Naive thymus-derived CD8-positive, alpha-beta T cell (primary cell): ENCODE measurements around the gene CLEC18C. TPM values are rescaled to one million over a fixed set of nuclear protein-coding genes. Genes with fewer than 3 reads are reported as not detected.
A peak's percentile ranks its signal among the peaks of the same experiment; 100 is the strongest.
"Not testable (repeated sequence)": the region's sequence is repeated elsewhere in the genome, so short reads cannot be mapped to it uniquely, and the experiment has no call there.

Experiments
- ATAC-seq, 2 donors: fragments of 150-1000 bp; cut with Tn5 transposase in 1 of 2; sonication (Bioruptor Pico), chemical (Tn5 transposase) in 1 of 2; 1 replicate in 1 of 2; 2 replicates in 1 of 2; pipeline ENCODE4 v1.10.0; 2021; ENCODE audit warnings: mild to moderate bottlenecking in 2 of 2, moderate library complexity in 2 of 2
- POLR2A ChIA-PET: fragments of 350-600 bp; sonication (Branson Sonifier 250); formaldehyde crosslinking; loops from one replicate; lab custom pipeline; 2021; ENCODE audit warnings: antibody characterized with exemption; lab: Charles Lee
- DNase-seq, 10 donors: peaks; one replicate each; pipeline versions ENCODE4 v3.0.0 to v3.0.0-alpha.2; 2020 to 2022
- H3K27ac Mint-ChIP-seq, 10 donors: one replicate each; pipeline ENCODE4 v1.8.0; 2020 to 2022; ENCODE audit warnings: mild to moderate bottlenecking in 10 of 10, mixed read lengths in 10 of 10, moderate library complexity in 4 of 10, inconsistent platforms in 1 of 10
- H3K27me3 Mint-ChIP-seq, 5 donors: one replicate each; pipeline ENCODE4 v1.8.0; 2021 to 2022; ENCODE audit warnings: mixed read lengths in 5 of 5
- H3K36me3 Mint-ChIP-seq, 3 donors: one replicate each; pipeline ENCODE4 v1.8.0; 2020 to 2022; ENCODE audit warnings: mixed read lengths in 3 of 3, mild to moderate bottlenecking in 2 of 3, inconsistent platforms in 1 of 3
- H3K4me1 Mint-ChIP-seq, 4 donors: one replicate each; pipeline ENCODE4 v1.8.0; 2021 to 2022; ENCODE audit warnings: mixed read lengths in 4 of 4
- H3K4me3 Mint-ChIP-seq, 10 donors: one replicate each; pipeline ENCODE4 v1.8.0; 2020 to 2022; ENCODE audit warnings: mild to moderate bottlenecking in 10 of 10, mixed read lengths in 10 of 10, moderate library complexity in 6 of 10, inconsistent platforms in 1 of 10
- H3K9me3 Mint-ChIP-seq, 9 donors: one replicate each; pipeline ENCODE4 v1.8.0; 2020 to 2022; ENCODE audit warnings: mixed read lengths in 9 of 9, mild to moderate bottlenecking in 3 of 9, inconsistent platforms in 1 of 9, moderate library complexity in 1 of 9
- polyA plus RNA-seq, 3 donors: library from polyadenylated mRNA; unstranded; fragments of 300-500 nt; fragmentation: Illumina TruSeq; gene quantifications; one replicate each; pipeline ENCODE4 v1.2.3, GENCODE V29; 2021
- total RNA-seq, 8 experiments: library from RNA in 2 of 8; stranded (reverse) in 2 of 8; gene quantifications; one replicate each; pipeline ENCODE4 v1.2.3 and lab custom pipeline; 2021 to 2026

CLEC18C gene
- total and polyA plus RNA-seq, 5 experiments from 2014 or later: 2.2 to 3.0 TPM; not detected in 3

DNA sequence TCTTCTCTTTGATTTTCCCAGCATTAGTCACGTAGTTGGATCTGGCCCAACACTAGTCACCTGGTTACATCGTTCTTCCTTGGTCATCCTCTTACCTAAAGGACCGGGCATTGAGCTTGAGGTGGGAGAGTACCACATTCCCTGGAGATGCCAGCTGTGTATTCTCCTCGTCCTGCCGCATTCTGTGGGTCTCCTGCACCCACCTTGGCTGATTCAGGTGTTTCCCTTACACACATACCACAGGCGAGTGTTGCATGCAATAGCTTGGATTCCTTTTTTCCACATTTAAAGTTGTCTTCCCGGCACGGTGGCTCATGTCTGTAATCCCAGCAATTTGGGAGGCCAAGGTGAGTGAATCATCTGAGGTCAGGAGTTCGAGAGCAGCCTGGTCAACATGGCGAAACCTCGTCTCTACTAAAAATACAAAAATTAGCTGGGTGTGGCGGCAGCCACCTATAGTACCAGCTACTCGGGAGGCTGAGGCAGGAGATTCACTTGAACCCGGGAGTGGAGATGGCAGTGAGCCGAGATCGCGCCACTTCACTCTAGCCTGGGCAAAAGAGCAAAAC lies 21.6 kb upstream of the CLEC18C start:
- ATAC-seq (no peak), DNase-seq (no peak)
- H3K27ac Mint-ChIP-seq: peak overlapping the region in 4 of 10 donors; percentile 19 to 76 (median 61)
- no peaks in the 10 kb centered on the region for H3K9me3 Mint-ChIP-seq
- H3K36me3 Mint-ChIP-seq: peaks cover 4 to 28% (median 14%) of the 10 kb centered on the region in 3 donors
- POLR2A ChIA-PET: interaction anchor here (0.6 kb wide), 1 partner anchor 200 kb away, joined by 6 read pairs; no protein-coding TSS in a partner anchor
- H3K27me3 Mint-ChIP-seq: no peaks in the 10 kb centered on the region
- H3K4me3 Mint-ChIP-seq: no peak overlapping the region
- peaks cover 0 to 2% (median 0%) of the 10 kb centered on the region in 4 donors for H3K4me1 Mint-ChIP-seq

GRCh38 chr16:70152578-70153302 lies 20.8 kb upstream of the CLEC18C start:
- Mint-ChIP-seq H3K4me1 (peaks cover 0 to 3% (median 0%) of the 10 kb centered on the region in 4 donors), H3K27me3 (no peaks in the 10 kb centered on the region), H3K36me3 (peaks cover 8 to 35% (median 10%) of the 10 kb centered on the region in 3 donors), H3K27ac (peak overlapping the region in 3 of 10 donors; percentile 22 to 70 (median 56)), H3K4me3 (no peak overlapping the region), H3K9me3 (no peaks in the 10 kb centered on the region)
- ATAC-seq: no peak
- DNase-seq: no peak
- POLR2A ChIA-PET: interaction anchor here (0.6 kb wide), 2 partner anchors 126 to 200 kb away, joined by 4 to 6 read pairs; no protein-coding TSS in a partner anchor

- POLR2A ChIA-PET, H3K9me3 Mint-ChIP-seq, DNase-seq, ATAC-seq, H3K4me3 Mint-ChIP-seq, H3K27me3 Mint-ChIP-seq, H3K4me1 Mint-ChIP-seq: not testable (repeated sequence)
- Mint-ChIP-seq H3K27ac (peak overlapping the region in 1 of 10 donors; percentile 18), H3K36me3 (peaks cover 0 to 33% (median 8%) of the 10 kb centered on the region in 3 donors)
Measured at GRCh38 chr16:70154736-70155135, 18.9 kb upstream of the CLEC18C start.

DNA sequence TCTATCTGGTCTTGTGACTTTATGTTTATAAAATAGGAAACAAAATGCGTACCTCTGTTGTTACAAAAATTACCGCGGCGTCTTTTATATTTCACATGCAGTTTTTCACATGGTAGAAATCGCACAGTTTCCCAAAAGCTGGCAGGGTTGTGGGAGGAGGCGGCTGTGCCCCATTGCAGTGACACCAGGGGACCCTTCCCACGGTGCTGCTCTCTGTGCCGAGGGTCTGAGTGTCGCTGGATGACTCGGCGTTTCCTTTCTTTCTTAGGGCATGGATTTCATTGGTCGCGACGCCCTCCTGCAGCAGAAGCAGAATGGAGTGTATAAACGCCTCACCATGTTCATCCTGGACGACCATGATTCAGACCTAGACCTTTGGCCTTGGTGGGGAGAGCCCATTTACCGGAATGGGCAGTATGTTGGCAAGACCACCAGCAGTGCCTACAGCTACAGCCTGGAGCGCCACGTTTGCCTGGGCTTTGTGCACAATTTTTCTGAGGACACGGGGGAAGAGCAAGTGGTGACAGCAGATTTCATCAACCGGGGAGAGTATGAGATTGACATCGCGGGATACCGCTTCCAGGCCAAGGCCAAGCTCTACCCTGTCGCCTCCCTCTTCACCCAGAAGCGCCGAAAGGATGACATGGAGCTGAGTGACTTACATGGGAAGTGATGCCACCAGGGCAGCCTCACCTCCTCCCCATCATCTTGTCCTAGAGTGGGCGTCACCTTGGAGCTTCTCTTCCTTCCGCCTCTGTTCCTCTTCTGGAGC lies 17.2 kb upstream of the CLEC18C start:
- POLR2A ChIA-PET: no interaction called here
- ATAC-seq (no peak), DNase-seq (no peak)
- Mint-ChIP-seq H3K27ac (peak overlapping the region in 4 of 10 donors; percentile 1 to 54 (median 8)), H3K4me1 (peaks cover 0 to 3% (median 0%) of the 10 kb centered on the region in 4 donors), H3K9me3 (no peaks in the 10 kb centered on the region), H3K36me3 (peaks cover 0 to 32% (median 8%) of the 10 kb centered on the region in 3 donors), H3K27me3 (no peaks in the 10 kb centered on the region), H3K4me3 (no peak overlapping the region)

DNA sequence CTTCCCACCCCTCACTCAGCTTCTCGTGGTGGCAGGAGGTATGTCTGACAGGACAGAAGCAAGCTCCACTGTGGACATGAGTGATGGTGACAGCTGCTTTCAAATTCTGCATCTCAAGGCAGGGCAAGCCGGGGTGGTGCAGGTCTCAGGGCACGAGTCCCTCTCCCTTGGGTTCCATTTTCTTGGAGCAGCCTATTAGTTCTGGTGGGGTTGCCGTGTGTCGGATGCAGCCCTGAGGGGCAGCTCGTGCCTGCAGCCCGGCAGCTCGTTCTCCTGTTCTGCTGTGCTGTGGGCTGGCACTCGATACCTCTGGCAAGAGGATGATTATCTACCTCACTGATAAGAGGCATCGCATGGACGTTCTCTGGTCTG lies 16.5 kb upstream of the CLEC18C start:
- Mint-ChIP-seq H3K9me3 (no peaks in the 10 kb centered on the region), H3K4me3 (no peak overlapping the region), H3K27ac (peak overlapping the region in 2 of 10 donors; percentile 15 to 20), H3K4me1 (peaks cover 0 to 3% (median 0%) of the 10 kb centered on the region in 4 donors), H3K36me3 (peaks cover 0 to 26% (median 8%) of the 10 kb centered on the region in 3 donors), H3K27me3 (no peaks in the 10 kb centered on the region)
- POLR2A ChIA-PET: no interaction called here
- no peak for ATAC-seq
- DNase-seq: no peak

DNA sequence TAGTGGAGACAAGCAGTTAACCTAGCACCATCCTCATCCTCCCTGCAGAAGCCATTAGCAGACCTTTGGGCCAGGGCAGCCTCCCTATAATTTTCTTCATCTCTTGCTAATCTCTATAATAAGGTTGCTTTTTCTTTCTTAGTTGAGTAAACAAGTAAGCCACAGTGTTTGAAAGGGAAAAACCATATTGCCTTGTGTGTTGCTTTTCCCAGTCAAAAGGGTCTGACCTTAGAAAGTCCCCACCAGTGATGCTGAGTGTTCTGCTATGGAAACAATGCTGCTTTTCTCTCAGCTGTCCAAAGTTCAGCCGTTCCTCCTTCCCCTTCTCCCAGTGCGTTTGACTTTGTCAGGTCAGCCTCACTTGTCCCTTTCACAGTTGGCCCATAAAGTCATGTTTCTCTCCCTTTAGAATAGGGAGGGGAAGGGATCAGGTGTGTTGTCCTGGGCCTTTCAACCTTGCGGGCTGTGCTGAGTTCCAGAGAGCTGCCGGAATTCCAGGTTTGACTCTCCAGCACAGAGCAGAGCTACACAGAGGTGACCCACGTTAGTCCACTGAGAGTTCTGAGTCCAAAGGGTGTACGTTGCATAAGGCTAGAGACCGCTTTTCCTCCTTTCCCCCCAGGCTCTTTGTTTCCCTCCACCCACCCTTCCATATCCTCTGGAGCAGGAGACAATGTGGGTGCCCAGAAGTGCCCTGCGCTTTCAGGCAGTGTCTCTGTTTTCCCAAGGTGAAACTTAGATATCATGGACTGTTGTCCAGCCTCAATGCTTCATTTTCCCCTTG lies 15.9 kb upstream of the CLEC18C start:
- no peak for DNase-seq
- peaks cover 0 to 3% (median 0%) of the 10 kb centered on the region in 4 donors for H3K4me1 Mint-ChIP-seq
- H3K27ac Mint-ChIP-seq: peak overlapping the region in 2 of 10 donors; percentile 20
- H3K36me3 Mint-ChIP-seq: peaks cover 0 to 24% (median 8%) of the 10 kb centered on the region in 3 donors
- no peak for ATAC-seq
- H3K9me3 Mint-ChIP-seq: no peaks in the 10 kb centered on the region
- no peaks in the 10 kb centered on the region for H3K27me3 Mint-ChIP-seq
- H3K4me3 Mint-ChIP-seq: no peak overlapping the region
- POLR2A ChIA-PET: no interaction called here

GRCh38 chr16:70158261-70158939 lies 15.2 kb upstream of the CLEC18C start:
- ATAC-seq: no peak
- POLR2A ChIA-PET: no interaction called here
- no peaks in the 10 kb centered on the region for H3K27me3 Mint-ChIP-seq
- H3K4me3 Mint-ChIP-seq: no peak overlapping the region
- peaks cover 0 to 3% (median 0%) of the 10 kb centered on the region in 4 donors for H3K4me1 Mint-ChIP-seq
- DNase-seq: no peak
- H3K9me3 Mint-ChIP-seq: no peaks in the 10 kb centered on the region
- no peak overlapping the region for H3K27ac Mint-ChIP-seq
- H3K36me3 Mint-ChIP-seq: peaks cover 2 to 20% (median 6%) of the 10 kb centered on the region in 3 donors

DNA sequence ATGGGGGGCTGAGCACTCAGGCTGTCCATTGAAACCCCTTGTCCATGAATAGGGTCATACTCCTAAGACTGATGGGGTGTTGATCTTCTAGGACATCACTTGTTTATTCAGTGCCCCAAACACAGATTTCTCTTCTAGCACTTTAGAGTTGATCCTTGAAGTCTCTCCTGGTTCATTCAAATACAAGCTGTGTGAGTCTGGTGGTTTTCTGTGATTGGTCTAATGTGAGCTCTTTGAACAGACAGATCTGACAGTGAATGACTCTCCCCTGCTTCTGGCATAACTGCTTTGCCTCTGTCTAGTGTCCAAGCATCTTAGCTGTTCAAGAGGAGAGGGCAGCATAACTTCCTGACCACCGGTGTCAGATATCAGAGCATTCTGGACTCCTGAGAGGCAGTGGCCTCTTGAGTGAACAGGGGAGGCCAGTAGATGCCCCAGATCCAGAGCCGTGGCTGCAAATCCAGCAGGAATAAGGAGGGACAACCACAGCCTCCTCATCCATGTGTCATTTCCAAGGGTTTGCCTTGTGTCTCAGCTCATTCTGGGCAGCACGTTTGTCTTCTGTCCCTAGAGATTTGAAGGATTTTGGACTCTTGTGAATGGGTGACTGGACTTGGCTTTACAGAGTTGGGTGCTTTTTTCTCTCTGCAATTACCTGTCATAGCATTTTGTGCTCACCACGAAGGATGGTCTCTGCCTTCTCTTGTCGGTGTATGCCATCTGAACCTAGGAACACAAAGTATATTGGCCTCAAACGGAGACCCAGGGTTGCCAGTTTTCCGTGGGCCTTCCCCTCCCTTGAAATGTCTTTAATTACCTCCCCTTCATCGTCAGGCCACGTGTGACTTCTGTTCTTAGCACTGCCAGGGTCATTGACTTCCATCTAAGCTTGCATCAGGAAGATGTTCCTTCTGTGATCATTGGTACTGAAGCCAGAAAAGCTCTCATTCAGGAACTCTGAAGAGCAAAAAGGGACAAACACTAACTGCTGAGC lies 13.9 kb upstream of the CLEC18C start:
- H3K9me3 Mint-ChIP-seq: no peaks in the 10 kb centered on the region
- POLR2A ChIA-PET: no interaction called here
- H3K4me3 Mint-ChIP-seq: no peak overlapping the region
- ATAC-seq: no peak
- no peak for DNase-seq
- no peak overlapping the region for H3K27ac Mint-ChIP-seq
- H3K4me1 Mint-ChIP-seq: peaks cover 0 to 3% (median 1%) of the 10 kb centered on the region in 4 donors
- H3K27me3 Mint-ChIP-seq: no peaks in the 10 kb centered on the region
- H3K36me3 Mint-ChIP-seq: peaks cover 3 to 15% (median 5%) of the 10 kb centered on the region in 3 donors

DNA sequence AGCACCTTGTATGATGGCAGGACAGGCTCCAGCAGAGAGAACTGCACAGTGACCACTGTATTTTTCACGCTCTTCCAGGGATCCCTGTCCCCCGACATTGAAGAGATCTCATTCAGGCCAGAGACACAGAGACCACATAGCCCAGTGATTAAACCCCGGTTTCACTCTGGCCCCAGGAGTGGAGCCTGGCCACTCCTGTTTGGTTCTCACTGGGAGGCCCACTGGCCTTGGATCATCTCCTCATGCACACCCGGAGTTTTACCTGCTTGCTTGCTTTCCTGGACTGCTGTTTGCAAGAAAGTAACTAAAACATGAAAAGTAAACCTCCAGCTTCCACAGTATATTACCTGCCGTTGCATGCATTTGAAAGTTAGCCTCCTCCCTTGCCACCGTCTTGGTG lies 13.2 kb upstream of the CLEC18C start:
- Mint-ChIP-seq H3K9me3 (no peaks in the 10 kb centered on the region), H3K27ac (no peak overlapping the region), H3K4me3 (no peak overlapping the region), H3K27me3 (no peaks in the 10 kb centered on the region), H3K4me1 (peaks cover 3 to 7% (median 6%) of the 10 kb centered on the region in 4 donors), H3K36me3 (peaks cover 3 to 15% (median 5%) of the 10 kb centered on the region in 3 donors)
- ATAC-seq (no peak), DNase-seq (no peak)
- POLR2A ChIA-PET: interaction anchor here (0.6 kb wide), 1 partner anchor 39 kb away, joined by 6 read pairs; no protein-coding TSS in a partner anchor

DNA sequence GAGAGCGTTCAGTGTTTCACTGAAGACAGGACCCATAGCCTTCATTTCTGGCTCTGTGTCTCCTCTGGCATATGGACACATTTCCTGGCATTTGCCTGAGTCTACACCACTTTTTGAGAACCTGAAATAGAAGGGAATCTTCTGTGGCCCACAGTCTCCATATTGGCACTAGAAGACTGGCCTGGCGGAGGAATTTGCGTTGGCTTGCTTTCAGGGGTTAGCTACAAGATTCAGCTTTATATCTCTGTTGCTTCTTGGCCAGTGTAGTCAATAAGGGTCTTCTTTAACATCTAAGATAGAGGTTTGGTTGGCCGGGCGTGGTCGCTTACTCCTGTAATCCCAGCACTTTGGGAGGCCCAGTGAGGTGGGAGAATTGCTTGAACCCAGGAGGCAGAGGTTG lies 12.8 kb upstream of the CLEC18C start:
- Mint-ChIP-seq H3K27ac (peak overlapping the region in 1 of 10 donors; percentile 12), H3K4me3 (no peak overlapping the region), H3K36me3 (peaks cover 3 to 15% (median 5%) of the 10 kb centered on the region in 3 donors), H3K9me3 (no peaks in the 10 kb centered on the region), H3K4me1 (peaks cover 3 to 7% (median 6%) of the 10 kb centered on the region in 4 donors), H3K27me3 (no peaks in the 10 kb centered on the region)
- ATAC-seq (no peak), DNase-seq (no peak)
- POLR2A ChIA-PET: interaction anchor here (0.6 kb wide), 1 partner anchor 39 kb away, joined by 6 read pairs; no protein-coding TSS in a partner anchor

DNA sequence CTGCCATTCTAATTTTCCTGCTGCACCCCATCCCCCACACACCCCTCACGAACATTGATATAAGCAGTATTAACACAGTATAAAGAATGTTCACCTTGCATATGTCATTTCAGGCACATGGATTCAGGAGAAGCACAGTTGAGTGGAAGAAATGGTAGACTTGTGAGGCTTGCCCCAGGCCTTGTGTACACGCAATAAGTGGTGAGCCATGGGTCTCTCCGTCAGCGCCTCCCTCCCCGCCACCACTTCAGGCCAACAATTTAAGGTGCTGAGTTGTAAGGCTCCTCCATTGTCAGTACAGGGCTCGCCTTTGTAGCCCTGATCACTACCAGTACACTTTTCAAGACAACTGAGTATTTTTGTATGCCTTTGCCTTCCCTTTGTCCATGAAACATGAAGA lies 12.2 kb upstream of the CLEC18C start:
- no peak for ATAC-seq
- no peak overlapping the region for H3K4me3 Mint-ChIP-seq
- peaks cover 3 to 15% (median 5%) of the 10 kb centered on the region in 3 donors for H3K36me3 Mint-ChIP-seq
- no peak for DNase-seq
- H3K27ac Mint-ChIP-seq: peak overlapping the region in 4 of 10 donors; percentile 9 to 61 (median 32)
- peaks cover 3 to 7% (median 6%) of the 10 kb centered on the region in 4 donors for H3K4me1 Mint-ChIP-seq
- POLR2A ChIA-PET: no interaction called here
- H3K27me3 Mint-ChIP-seq: no peaks in the 10 kb centered on the region
- H3K9me3 Mint-ChIP-seq: no peaks in the 10 kb centered on the region
